Activated CD8-positive, alpha-beta memory T cell treated with anti-CD3 and anti-CD28 coated beads, Interleukin-2, amount 50 U/mL, for 1 hour (primary cell): Measurements from ENCODE around the gene STEAP4.
"Not testable (repeated sequence)": the region's sequence is repeated elsewhere in the genome, so short reads cannot be mapped to it uniquely, and the experiment has no call there.

Experiments
- DNase-seq: peaks from one replicate; pipeline ENCODE4 v3.0.0-alpha.2; 2020; ENCODE audit errors: extremely low read depth

The STEAP4 gene

GRCh38 chr7:88268051-88268450 lies 38.6 kb downstream of the STEAP4 start:
- DNase-seq = no peak

GRCh38 chr7:88267421-88267820 lies 39.3 kb downstream of the STEAP4 start:
- no peak for DNase-seq

- not testable (repeated sequence) for DNase-seq
Observed at GRCh38 chr7:88264987-88265386, 41.7 kb downstream of the STEAP4 start.

- DNase-seq = no peak
Observed at GRCh38 chr7:88262562-88262961, 44.1 kb downstream of the STEAP4 start.

- DNase-seq = no peak
Observed at GRCh38 chr7:88260719-88261118, 46.0 kb downstream of the STEAP4 start.

- DNase-seq = no peak
Observed at GRCh38 chr7:88259656-88260380, 46.9 kb downstream of the STEAP4 start.

- DNase-seq = not testable (repeated sequence)
Observed at GRCh38 chr7:88258296-88258695, 48.4 kb downstream of the STEAP4 start.

GRCh38 chr7:88256906-88257305 lies 49.8 kb downstream of the STEAP4 start:
- no peak for DNase-seq

GRCh38 chr7:88254721-88255424 lies 51.8 kb downstream of the STEAP4 start:
- DNase-seq = no peak

GRCh38 chr7:88253640-88254039 lies 53.1 kb downstream of the STEAP4 start:
- no peak for DNase-seq

GRCh38 chr7:88244258-88244657 lies 62.4 kb downstream of the STEAP4 start:
- no peak for DNase-seq

- DNase-seq = no peak
Observed at GRCh38 chr7:88243345-88243909, 63.3 kb downstream of the STEAP4 start.

- DNase-seq = no peak
Observed at GRCh38 chr7:88239852-88240251, 66.8 kb downstream of the STEAP4 start.

- no peak for DNase-seq
Observed at GRCh38 chr7:88233828-88234227, 72.9 kb downstream of the STEAP4 start.

GRCh38 chr7:88230646-88231045 lies 76.0 kb downstream of the STEAP4 start:
- DNase-seq = no peak

- DNase-seq = no peak
Observed at GRCh38 chr7:88229302-88229995, 77.2 kb downstream of the STEAP4 start.

GRCh38 chr7:88226886-88227516 lies 79.7 kb downstream of the STEAP4 start:
- DNase-seq = no peak

GRCh38 chr7:88226201-88226600 lies 80.5 kb downstream of the STEAP4 start:
- DNase-seq = no peak

GRCh38 chr7:88224601-88225275 lies 82.0 kb downstream of the STEAP4 start:
- no peak for DNase-seq

- no peak for DNase-seq
Observed at GRCh38 chr7:88223265-88223664, 83.4 kb downstream of the STEAP4 start.
